H1 (cell line): ENCODE results near the gene ELFN1. TPM values are rescaled to one million over a fixed set of nuclear protein-coding genes. Genes with fewer than 3 reads are reported as not detected.

ENCODE experiments used
- CTCF ChIA-PET: fragments of 300-600 bp; sonication (Branson Sonifier 250); formaldehyde crosslinking; loops from one replicate; lab custom pipeline; 2021; ENCODE audit not compliant: partially characterized antibody; lab: Charles Lee
- POLR2A ChIA-PET: fragments of 300-600 bp; sonication (Branson Sonifier 250); formaldehyde crosslinking; loops from one replicate; lab custom pipeline; 2021; ENCODE audit warnings: inconsistent platforms; ENCODE audit not compliant: partially characterized antibody; lab: Charles Lee
- DNase-seq, 2 experiments: peaks; one replicate each; pipeline versions ENCODE4 v3.0.0 to v3.0.0-alpha.2; 2010 to 2022; ENCODE audit warnings: low spot score in 2 of 2, low read depth in 1 of 2, mixed read lengths in 1 of 2
- FAIRE-seq: peaks from 2 replicates; lab custom pipeline; 2011; peaks lifted over from hg19 to GRCh38; lab: Jason Lieb, UNC
- H2AFZ ChIP-seq: 2 replicates; pipeline ENCODE4 v1.8.1; 2012; ENCODE audit warnings: low read length, inconsistent platforms
- H2AK5ac ChIP-seq: 2 replicates; pipeline ENCODE4 v1.6.1; 2013; ENCODE audit warnings: low read depth, low read length
- H2BK120ac ChIP-seq: replicated peaks from 2 replicates; pipeline ENCODE3; 2013; ENCODE audit warnings: low read depth, low read length, inconsistent platforms
- H2BK12ac ChIP-seq: 2 replicates; pipeline ENCODE4 v1.6.1; 2013; ENCODE audit warnings: low read depth, low read length
- H2BK15ac ChIP-seq: 2 replicates; pipeline ENCODE4 v1.6.1; 2013; ENCODE audit warnings: low read length
- H2BK20ac ChIP-seq: 2 replicates; pipeline ENCODE4 v1.6.1; 2013; ENCODE audit warnings: low read length
- H2BK5ac ChIP-seq: 2 replicates; pipeline ENCODE4 v1.6.1; 2013; ENCODE audit warnings: low read depth, low read length
- H3K14ac ChIP-seq: 2 replicates; pipeline ENCODE4 v1.6.1; 2013; ENCODE audit warnings: inconsistent platforms; ENCODE audit not compliant: insufficient read length
- H3K18ac ChIP-seq: 2 replicates; pipeline ENCODE4 v1.6.1; 2013; ENCODE audit warnings: low read length; ENCODE audit errors: extremely low read depth
- H3K23ac ChIP-seq: 2 replicates; pipeline ENCODE4 v1.6.1; 2013; ENCODE audit warnings: inconsistent platforms; ENCODE audit not compliant: insufficient read length
- H3K23me2 ChIP-seq: 2 replicates; pipeline ENCODE4 v1.6.1; 2013; ENCODE audit warnings: low read depth, low read length
- H3K27ac ChIP-seq: 2 replicates; pipeline ENCODE4 v1.6.1; 2011; ENCODE audit warnings: low read depth, low read length, inconsistent platforms
- H3K27me3 ChIP-seq, 4 experiments: replicated peaks in 1 of 4; 1 replicate in 1 of 4; 2 replicates in 3 of 4; pipeline versions ENCODE4 v1.6.1 to v1.8.1; 2011 to 2013; ENCODE audit warnings: low read length in 3 of 4, mild to moderate bottlenecking in 3 of 4, inconsistent platforms in 2 of 4, mixed read lengths in 2 of 4, moderate library complexity in 1 of 4; ENCODE audit not compliant: control insufficient read depth in 3 of 4, insufficient read depth in 3 of 4; ENCODE audit errors: extremely low read depth in 1 of 4
- H3K36me3 ChIP-seq, 4 experiments: 2 replicates each; pipeline versions ENCODE4 v1.6.1 to v1.8.1; 2011 to 2013; ENCODE audit warnings: mild to moderate bottlenecking in 4 of 4, low read length in 3 of 4, moderate library complexity in 2 of 4, control low read depth in 1 of 4, inconsistent platforms in 1 of 4; ENCODE audit not compliant: insufficient read depth in 4 of 4, control insufficient read depth in 2 of 4
- H3K4ac ChIP-seq: replicated peaks from 2 replicates; pipeline ENCODE3; 2013; ENCODE audit warnings: low read length, low read depth, mixed read lengths, inconsistent platforms; ENCODE audit not compliant: insufficient read length
- H3K4me1 ChIP-seq, 4 experiments: replicated peaks in 1 of 4; 1 replicate in 1 of 4; 2 replicates in 3 of 4; pipeline versions ENCODE4 v1.6.1 to v1.8.1; 2011 to 2013; ENCODE audit warnings: low read length in 3 of 4, inconsistent platforms in 2 of 4, mixed read lengths in 1 of 4; ENCODE audit not compliant: insufficient read depth in 4 of 4, control insufficient read depth in 3 of 4
- H3K4me2 ChIP-seq, 2 experiments: 2 replicates each; pipeline versions ENCODE4 v1.6.1 to v1.8.1; 2011 to 2013; ENCODE audit warnings: low read depth in 2 of 2, low read length in 2 of 2, control low read depth in 1 of 2, inconsistent platforms in 1 of 2, mild to moderate bottlenecking in 1 of 2; ENCODE audit not compliant: insufficient read depth in 1 of 2
- H3K4me3 ChIP-seq, 4 experiments: fragments of 200-600, 300-600 bp in 1 of 4; sonication (generic), shearing (Covaris generic), sonication (Bioruptor Twin) in 1 of 4; 2 replicates each; pipeline versions ENCODE4 v1.5.1 to v1.8.1; 2011 to 2016; ENCODE audit warnings: low read length in 4 of 4, low read depth in 3 of 4, control low read depth in 2 of 4, inconsistent platforms in 2 of 4, mild to moderate bottlenecking in 2 of 4, mixed read lengths in 1 of 4, moderate library complexity in 1 of 4; ENCODE audit not compliant: insufficient read depth in 2 of 4; ENCODE audit errors: extremely low read depth in 1 of 4
- H3K56ac ChIP-seq: replicated peaks from 2 replicates; pipeline ENCODE3; 2013; ENCODE audit warnings: low read depth, mild to moderate bottlenecking, mixed read lengths, low read length, inconsistent platforms; ENCODE audit not compliant: insufficient read length
- H3K79me1 ChIP-seq: 2 replicates; pipeline ENCODE4 v1.6.1; 2013; ENCODE audit warnings: low read depth, low read length, control low read depth
- H3K79me2 ChIP-seq, 2 experiments: 2 replicates each; pipeline versions ENCODE4 v1.6.1 to v1.8.1; 2012 to 2013; ENCODE audit warnings: low read length in 2 of 2, mild to moderate bottlenecking in 2 of 2, inconsistent platforms in 1 of 2; ENCODE audit not compliant: insufficient read depth in 2 of 2, control insufficient read depth in 1 of 2
- H3K9ac ChIP-seq, 4 experiments: replicated peaks in 1 of 4; 1 replicate in 1 of 4; 2 replicates in 3 of 4; pipeline versions ENCODE4 v1.6.1 to v1.8.1; 2011 to 2013; ENCODE audit warnings: low read depth in 3 of 4, low read length in 3 of 4, control low read depth in 2 of 4, mild to moderate bottlenecking in 2 of 4, moderate library complexity in 2 of 4, inconsistent platforms in 1 of 4; ENCODE audit errors: extremely low read depth in 1 of 4
- H3K9me3 ChIP-seq, 2 experiments: 2 replicates each; pipeline versions ENCODE4 v1.6.1 to v1.8.1; 2012 to 2013; ENCODE audit warnings: mild to moderate bottlenecking in 2 of 2, moderate library complexity in 2 of 2, control low read depth in 1 of 2, inconsistent platforms in 1 of 2, low read depth in 1 of 2, low read length in 1 of 2, mixed read lengths in 1 of 2; ENCODE audit not compliant: insufficient read depth in 2 of 2
- H4K20me1 ChIP-seq, 2 experiments: replicated peaks in 1 of 2; 2 replicates each; pipeline versions ENCODE3 to v1.8.1; 2011 to 2013; ENCODE audit warnings: inconsistent platforms in 2 of 2, low read length in 2 of 2, mild to moderate bottlenecking in 1 of 2; ENCODE audit not compliant: insufficient read depth in 2 of 2, control insufficient read depth in 1 of 2
- H4K5ac ChIP-seq: 2 replicates; pipeline ENCODE4 v1.6.1; 2013; ENCODE audit warnings: low read length, low read depth, mixed read lengths, inconsistent platforms; ENCODE audit not compliant: insufficient read length
- H4K8ac ChIP-seq: 2 replicates; pipeline ENCODE4 v1.8.0; 2013; ENCODE audit warnings: mild to moderate bottlenecking, moderate library complexity, low read length, inconsistent platforms; ENCODE audit not compliant: insufficient read depth; ENCODE audit errors: extremely low read depth
- H4K91ac ChIP-seq: replicated peaks from 2 replicates; pipeline ENCODE3; 2013; ENCODE audit warnings: low read length, mixed read lengths, inconsistent platforms; ENCODE audit not compliant: insufficient read length
- BACH1 ChIP-seq: IDR thresholded peaks from 2 replicates; pipeline ENCODE4 v1.6.1; 2012; ENCODE audit warnings: low read length, improper control_type of control experiment
- GABPA ChIP-seq: IDR thresholded peaks from 2 replicates; pipeline ENCODE4 v1.6.1; 2011; ENCODE audit warnings: mild to moderate bottlenecking, low read length, moderate library complexity, borderline replicate concordance; ENCODE audit not compliant: insufficient read depth
- HDAC2 ChIP-seq, 2 experiments: fragments of 300-600 bp in 1 of 2; sonication (generic) in 1 of 2; IDR thresholded peaks; 2 replicates each; pipeline ENCODE4 v1.6.1; 2011 to 2012; ENCODE audit warnings: low read depth in 2 of 2, low read length in 2 of 2, mild to moderate bottlenecking in 2 of 2, moderate library complexity in 2 of 2, borderline replicate concordance in 1 of 2, inconsistent platforms in 1 of 2
- KDM4A ChIP-seq: IDR thresholded peaks from one replicate; pipeline ENCODE4 v1.7.1; 2012; ENCODE audit warnings: low read depth, mild to moderate bottlenecking, moderate library complexity, low read length, inconsistent platforms; ENCODE audit not compliant: severe bottlenecking
- NANOG ChIP-seq: IDR thresholded peaks from 2 replicates; pipeline ENCODE4 v1.6.1; 2011; ENCODE audit warnings: low read length, low read depth, mild to moderate bottlenecking, inconsistent platforms; ENCODE audit not compliant: insufficient read depth, poor library complexity, severe bottlenecking
- RNF2 ChIP-seq: fragments of 200-900, 300-1000 bp; sonication (generic); IDR thresholded peaks from 2 replicates; pipeline ENCODE4 v1.7.1; 2016; ENCODE audit warnings: borderline replicate concordance, low read depth, mild to moderate bottlenecking, antibody characterized with exemption, low read length; ENCODE audit not compliant: poor library complexity, severe bottlenecking; ENCODE audit errors: missing control alignments
- SIN3A ChIP-seq, 2 experiments: IDR thresholded peaks in 1 of 2; conservative IDR thresholded peaks in 1 of 2; 2 replicates each; pipeline ENCODE4 v1.6.1; 2011 to 2012; ENCODE audit warnings: low read length in 2 of 2, improper control_type of control experiment in 1 of 2, low read depth in 1 of 2, mild to moderate bottlenecking in 1 of 2
- WGBS, 2 experiments: shearing (Covaris generic) in 1 of 2; methylation state at CpG; one replicate each; pipeline versions ENCODE4 v1.1.6 to v1.1.7; 2013 to 2015; ENCODE audit warnings: low lambda C conversion rate in 2 of 2, mixed read lengths in 2 of 2, inconsistent platforms in 1 of 2, low coverage in 1 of 2, missing lambda C conversion rate in 1 of 2; ENCODE audit not compliant: insufficient replicate concordance in 2 of 2, insufficient coverage in 1 of 2, insufficient read length in 1 of 2; ENCODE audit errors: extremely low coverage in 1 of 2, missing lambda C conversion rate in 1 of 2; 5-methylcytosine and 5-hydroxymethylcytosine counted together
- polyA plus RNA-seq, 7 experiments: library from polyadenylated mRNA; depleted of rRNA in 3 of 7; stranded (reverse) in 5 of 7; unstranded in 2 of 7; fragments of >200 nt in 5 of 7; fragments of 200-250 nt in 2 of 7; gene quantifications; 1 replicate in 5 of 7; 2 replicates in 1 of 7; 4 replicates in 1 of 7; pipeline versions ENCODE4 v1.2.1 to v1.2.3, GENCODE V29; 2011 to 2013; ENCODE audit warnings: missing spikeins in 2 of 7, mixed read lengths in 2 of 7
- total RNA-seq: library from RNA; stranded (reverse); fragmentation: NEBNext Ultra II Directional; extraction: Animal tissue kit (Norgen Biotek cat#: 25700); gene quantifications from 2 replicates; pipeline ENCODE4 v1.2.1, GENCODE V29; 2021

Gene ELFN1
- total and polyA plus RNA-seq, 2 of the 8 experiments (the other 6 are each of a cell fraction or from before 2014, with no cell fraction given): 2.0 to 4.5 TPM

- peaks cover 0 to 2% of the 10 kb centered on the region in 2 experiments for H4K20me1 ChIP-seq
- no peak overlapping the region for H2BK20ac ChIP-seq
- H2AFZ ChIP-seq: no peak overlapping the region
- H4K5ac ChIP-seq: no peak overlapping the region
- FAIRE-seq (no peak), DNase-seq (no peak)
- H3K4me3 ChIP-seq: no peak overlapping the region
- no peak overlapping the region for H3K4ac ChIP-seq
- H3K27ac ChIP-seq: no peak overlapping the region
- peaks cover 0 to 3% (median 0%) of the 10 kb centered on the region in 4 experiments; a peak in 3 of 7 replicates for H3K4me1 ChIP-seq
- H4K91ac ChIP-seq: no peak overlapping the region
- H3K79me2 ChIP-seq: no peaks in the 10 kb centered on the region
- TF ChIP-seq SIN3A (conservative IDR thresholded peaks at IDR 0.05 in 1 of 2, IDR thresholded peaks at IDR 0.05 in 1 of 2; ENCODE audit: low read depth in 1 of 2, low read length in 2 of 2) (no peak), KDM4A (no peak), GABPA (no peak), HDAC2 (IDR thresholded peaks at IDR 0.05; ENCODE audit: borderline replicate concordance in 1 of 2, low read depth in 2 of 2, low read length in 2 of 2) (no peak), RNF2 (no peak), NANOG (no peak), BACH1 (no peak)
- H2BK15ac ChIP-seq: no peak overlapping the region
- no peaks in the 10 kb centered on the region for H3K79me1 ChIP-seq
- no peak overlapping the region for H3K56ac ChIP-seq
- no peaks in the 10 kb centered on the region for H3K23me2 ChIP-seq
- POLR2A ChIA-PET: no interaction called here
- H2BK5ac ChIP-seq: no peak overlapping the region
- 79% methylated on average over 9 of the region's 14 CpGs; no CpG with 5 or more reads in 1 of the 2 experiments for WGBS, 2 experiments
- H3K18ac ChIP-seq: no peak overlapping the region
- no peak overlapping the region for H3K23ac ChIP-seq
- no peak overlapping the region for H3K9ac ChIP-seq
- H3K27me3 ChIP-seq: no peaks in the 10 kb centered on the region; a peak in 1 of 7 replicates
- H3K4me2 ChIP-seq: no peak overlapping the region
- H4K8ac ChIP-seq: peak overlapping the region; percentile 38
- no peak overlapping the region for H2BK12ac ChIP-seq
- H2AK5ac ChIP-seq: no peak overlapping the region
- CTCF ChIA-PET: no interaction called here
- H2BK120ac ChIP-seq: no peak overlapping the region
- H3K14ac ChIP-seq: no peak overlapping the region
- H3K9me3 ChIP-seq: no peaks in the 10 kb centered on the region
- no peaks in the 10 kb centered on the region for H3K36me3 ChIP-seq
Observed at GRCh38 chr7:1739593-1739992, 69.5 kb downstream of the ELFN1 start.
